Measurements from ENCODE around the gene ATP2C1.

The ATP2C1 gene

DNA sequence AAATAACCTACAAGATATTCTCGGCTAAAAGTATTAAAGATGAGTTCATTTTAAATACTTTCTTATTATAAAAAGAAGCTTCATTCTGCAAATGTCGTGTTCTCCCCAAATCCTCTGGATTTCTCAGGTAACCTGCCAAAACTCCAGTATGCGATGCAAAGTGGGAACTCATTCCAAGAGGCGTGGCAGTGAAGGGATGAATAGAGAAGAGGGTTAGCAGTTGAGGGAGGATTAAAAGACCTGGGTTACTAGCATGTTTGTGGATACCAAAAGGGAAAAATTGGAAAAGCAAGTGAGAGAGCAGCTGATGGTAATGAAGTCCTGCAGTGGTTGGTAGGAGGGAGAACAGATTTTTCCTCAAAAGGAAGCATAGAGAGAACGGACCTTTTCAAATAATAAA is 61.6 kb downstream of the ATP2C1 start:
- no peaks in the 10 kb centered on the region for H3K4me1 ChIP-seq (ENCODE audit: control insufficient read depth, insufficient read depth, low read length, poor library complexity, severe bottlenecking)
- DNase-seq = no peak
- peaks cover 28% of the 10 kb centered on the region for H3K36me3 ChIP-seq (ENCODE audit: control insufficient read depth, insufficient read depth, low read length)
- no peak overlapping the region for H3K4me3 ChIP-seq (ENCODE audit: insufficient read depth, low read depth, low read length, poor library complexity, severe bottlenecking)
- no peak overlapping the region for H3K27ac ChIP-seq (ENCODE audit: insufficient read depth, low read length, poor library complexity, severe bottlenecking)
- H3K9me3 ChIP-seq (ENCODE audit: control insufficient read depth, low read length) = no peaks in the 10 kb centered on the region
- no peaks in the 10 kb centered on the region for H3K27me3 ChIP-seq (replicated peaks; ENCODE audit: control insufficient read depth, insufficient read depth, low read length, poor library complexity, severe bottlenecking)

DNA sequence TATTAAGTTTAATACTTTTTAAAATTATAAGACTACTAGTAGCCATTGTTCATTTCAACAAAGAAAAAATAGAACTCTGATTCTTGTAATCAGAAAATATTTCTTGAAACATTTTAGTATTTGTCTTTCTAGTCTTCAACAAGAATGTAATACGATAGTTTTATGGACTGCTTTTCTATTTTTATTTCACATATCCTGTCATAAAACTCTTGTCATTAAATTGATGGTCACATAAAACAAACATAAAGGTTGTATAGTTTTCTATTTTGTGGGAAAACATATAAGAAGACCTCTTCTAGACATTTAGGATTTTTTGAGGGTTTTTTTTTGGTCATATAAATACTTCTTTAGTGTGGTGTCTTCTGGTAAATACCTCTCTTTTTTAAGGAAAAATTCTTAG is 62.4 kb downstream of the ATP2C1 start:
- H3K4me3 ChIP-seq (ENCODE audit: insufficient read depth, low read depth, low read length, poor library complexity, severe bottlenecking) = no peak overlapping the region
- H3K4me1 ChIP-seq (ENCODE audit: control insufficient read depth, insufficient read depth, low read length, poor library complexity, severe bottlenecking) = no peaks in the 10 kb centered on the region
- DNase-seq = no peak
- H3K27me3 ChIP-seq (replicated peaks; ENCODE audit: control insufficient read depth, insufficient read depth, low read length, poor library complexity, severe bottlenecking) = no peaks in the 10 kb centered on the region
- peaks cover 27% of the 10 kb centered on the region for H3K36me3 ChIP-seq (ENCODE audit: control insufficient read depth, insufficient read depth, low read length)
- H3K27ac ChIP-seq (ENCODE audit: insufficient read depth, low read length, poor library complexity, severe bottlenecking) = no peak overlapping the region
- no peaks in the 10 kb centered on the region for H3K9me3 ChIP-seq (ENCODE audit: control insufficient read depth, low read length)

GRCh38 chr3:130956721-130957120 is 62.8 kb downstream of the ATP2C1 start:
- peaks cover 27% of the 10 kb centered on the region for H3K36me3 ChIP-seq (ENCODE audit: control insufficient read depth, insufficient read depth, low read length)
- H3K4me3 ChIP-seq (ENCODE audit: insufficient read depth, low read depth, low read length, poor library complexity, severe bottlenecking) = no peak overlapping the region
- no peak for DNase-seq
- H3K9me3 ChIP-seq (ENCODE audit: control insufficient read depth, low read length) = no peaks in the 10 kb centered on the region
- no peaks in the 10 kb centered on the region for H3K4me1 ChIP-seq (ENCODE audit: control insufficient read depth, insufficient read depth, low read length, poor library complexity, severe bottlenecking)
- no peaks in the 10 kb centered on the region for H3K27me3 ChIP-seq (replicated peaks; ENCODE audit: control insufficient read depth, insufficient read depth, low read length, poor library complexity, severe bottlenecking)
- H3K27ac ChIP-seq (ENCODE audit: insufficient read depth, low read length, poor library complexity, severe bottlenecking) = no peak overlapping the region

DNA sequence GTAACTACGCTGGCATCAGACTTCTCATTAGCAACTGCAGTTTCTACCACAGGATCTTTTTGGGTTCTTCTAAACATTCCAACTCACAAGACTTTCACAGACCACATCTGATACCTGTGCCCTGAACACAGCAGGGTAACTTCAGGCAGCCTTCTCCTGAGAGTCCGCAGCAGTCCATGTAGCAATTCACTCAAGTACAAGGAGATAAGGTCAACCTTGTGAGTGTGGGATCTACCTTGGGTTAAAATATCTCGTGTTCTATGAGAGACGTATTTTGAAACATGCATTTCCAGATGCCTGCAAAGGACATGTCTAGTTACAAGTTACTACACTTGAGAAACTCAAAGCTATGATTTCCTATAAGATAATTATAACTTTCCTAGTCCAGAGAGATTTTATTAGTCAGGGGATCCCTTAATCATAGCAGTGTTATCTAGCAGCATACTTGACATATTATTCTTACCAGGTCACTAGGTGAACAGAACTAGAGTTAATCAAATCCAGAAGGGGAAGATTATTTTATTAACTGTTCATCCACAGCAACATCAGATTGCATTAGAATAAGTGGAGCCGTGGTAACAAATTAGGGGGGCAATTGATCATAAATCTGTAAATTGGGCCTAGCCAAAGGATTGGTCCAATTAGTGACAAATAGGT is 66.4 kb downstream of the ATP2C1 start:
- DNase-seq = no peak
- Histone ChIP-seq H3K4me1 (ENCODE audit: control insufficient read depth, insufficient read depth, low read length, poor library complexity, severe bottlenecking) (no peaks in the 10 kb centered on the region), H3K9me3 (ENCODE audit: control insufficient read depth, low read length) (no peaks in the 10 kb centered on the region), H3K27ac (ENCODE audit: insufficient read depth, low read length, poor library complexity, severe bottlenecking) (no peak overlapping the region), H3K36me3 (ENCODE audit: control insufficient read depth, insufficient read depth, low read length) (peaks cover 21% of the 10 kb centered on the region), H3K27me3 (replicated peaks; ENCODE audit: control insufficient read depth, insufficient read depth, low read length, poor library complexity, severe bottlenecking) (no peaks in the 10 kb centered on the region), H3K4me3 (ENCODE audit: insufficient read depth, low read depth, low read length, poor library complexity, severe bottlenecking) (no peak overlapping the region)

DNA sequence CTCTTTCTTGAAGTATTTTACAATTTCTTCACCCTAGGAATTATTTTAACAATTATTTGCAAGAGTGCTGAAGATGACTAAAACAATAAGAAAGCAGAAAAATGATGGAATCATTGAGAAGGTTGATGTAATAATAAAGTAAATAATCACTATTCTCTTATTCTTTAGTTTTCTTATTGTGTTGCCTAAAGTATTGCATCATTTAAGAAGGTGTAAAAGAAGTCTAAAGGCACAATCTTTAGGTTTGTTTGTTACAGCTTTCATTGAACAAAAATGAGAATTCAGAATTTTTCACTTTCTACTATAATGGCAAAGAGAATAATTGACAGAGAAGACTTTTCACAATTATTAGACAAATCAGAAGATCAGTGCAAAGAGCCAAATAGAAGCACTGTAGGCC is 67.6 kb downstream of the ATP2C1 start:
- Histone ChIP-seq H3K9me3 (ENCODE audit: control insufficient read depth, low read length) (no peaks in the 10 kb centered on the region), H3K36me3 (ENCODE audit: control insufficient read depth, insufficient read depth, low read length) (peaks cover 24% of the 10 kb centered on the region), H3K4me1 (ENCODE audit: control insufficient read depth, insufficient read depth, low read length, poor library complexity, severe bottlenecking) (no peaks in the 10 kb centered on the region), H3K27ac (ENCODE audit: insufficient read depth, low read length, poor library complexity, severe bottlenecking) (no peak overlapping the region), H3K27me3 (replicated peaks; ENCODE audit: control insufficient read depth, insufficient read depth, low read length, poor library complexity, severe bottlenecking) (no peaks in the 10 kb centered on the region), H3K4me3 (ENCODE audit: insufficient read depth, low read depth, low read length, poor library complexity, severe bottlenecking) (no peak overlapping the region)
- DNase-seq = no peak

DNA sequence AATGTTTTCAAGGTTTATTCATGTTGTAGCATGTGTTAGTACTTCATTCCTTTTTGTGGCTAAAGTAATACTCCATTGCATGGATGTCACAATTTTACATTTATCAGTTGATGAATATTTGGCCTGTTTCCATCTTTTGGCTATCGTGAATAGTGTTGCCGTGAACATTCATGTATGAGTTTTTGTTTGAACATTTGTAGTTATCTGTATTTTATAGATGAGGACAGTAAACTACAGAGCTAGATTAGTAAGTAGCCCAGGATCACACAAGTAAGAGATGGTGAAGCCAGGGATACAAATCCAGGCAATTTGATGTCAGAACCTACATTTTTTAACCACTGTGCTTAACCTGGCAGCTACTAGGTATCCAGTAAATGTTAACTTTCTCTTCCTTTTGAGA is 69.6 kb downstream of the ATP2C1 start:
- DNase-seq = no peak
- H3K36me3 ChIP-seq (ENCODE audit: control insufficient read depth, insufficient read depth, low read length) = peaks cover 37% of the 10 kb centered on the region
- H3K27ac ChIP-seq (ENCODE audit: insufficient read depth, low read length, poor library complexity, severe bottlenecking) = no peak overlapping the region
- no peaks in the 10 kb centered on the region for H3K27me3 ChIP-seq (replicated peaks; ENCODE audit: control insufficient read depth, insufficient read depth, low read length, poor library complexity, severe bottlenecking)
- no peaks in the 10 kb centered on the region for H3K9me3 ChIP-seq (ENCODE audit: control insufficient read depth, low read length)
- H3K4me3 ChIP-seq (ENCODE audit: insufficient read depth, low read depth, low read length, poor library complexity, severe bottlenecking) = no peak overlapping the region
- H3K4me1 ChIP-seq (ENCODE audit: control insufficient read depth, insufficient read depth, low read length, poor library complexity, severe bottlenecking) = no peaks in the 10 kb centered on the region

GRCh38 chr3:130963878-130964277 is 70.0 kb downstream of the ATP2C1 start:
- Histone ChIP-seq H3K27me3 (replicated peaks; ENCODE audit: control insufficient read depth, insufficient read depth, low read length, poor library complexity, severe bottlenecking) (no peaks in the 10 kb centered on the region), H3K4me3 (ENCODE audit: insufficient read depth, low read depth, low read length, poor library complexity, severe bottlenecking) (no peak overlapping the region), H3K4me1 (ENCODE audit: control insufficient read depth, insufficient read depth, low read length, poor library complexity, severe bottlenecking) (no peaks in the 10 kb centered on the region), H3K36me3 (ENCODE audit: control insufficient read depth, insufficient read depth, low read length) (peaks cover 37% of the 10 kb centered on the region), H3K27ac (ENCODE audit: insufficient read depth, low read length, poor library complexity, severe bottlenecking) (no peak overlapping the region), H3K9me3 (ENCODE audit: control insufficient read depth, low read length) (no peaks in the 10 kb centered on the region)
- no peak for DNase-seq

DNA sequence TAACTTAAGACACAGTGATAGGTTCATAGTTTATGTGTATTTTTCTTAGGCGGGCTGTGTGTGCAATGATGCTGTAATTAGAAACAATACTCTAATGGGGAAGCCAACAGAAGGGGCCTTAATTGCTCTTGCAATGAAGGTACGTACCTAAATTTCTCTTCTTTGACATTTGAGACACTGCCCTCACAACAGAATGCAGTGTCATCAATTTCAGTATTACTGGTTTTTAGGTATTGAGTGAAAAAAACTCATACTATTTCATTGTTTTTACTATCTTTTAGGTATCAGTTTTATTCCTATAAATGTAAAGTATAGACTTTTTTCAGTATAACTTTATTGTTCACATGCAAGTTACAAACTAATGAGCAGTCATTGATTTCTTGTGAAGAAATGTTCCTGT is 73.4 kb downstream of the ATP2C1 start:
- Histone ChIP-seq H3K36me3 (ENCODE audit: control insufficient read depth, insufficient read depth, low read length) (peaks cover 53% of the 10 kb centered on the region), H3K27ac (ENCODE audit: insufficient read depth, low read length, poor library complexity, severe bottlenecking) (no peak overlapping the region)

DNA sequence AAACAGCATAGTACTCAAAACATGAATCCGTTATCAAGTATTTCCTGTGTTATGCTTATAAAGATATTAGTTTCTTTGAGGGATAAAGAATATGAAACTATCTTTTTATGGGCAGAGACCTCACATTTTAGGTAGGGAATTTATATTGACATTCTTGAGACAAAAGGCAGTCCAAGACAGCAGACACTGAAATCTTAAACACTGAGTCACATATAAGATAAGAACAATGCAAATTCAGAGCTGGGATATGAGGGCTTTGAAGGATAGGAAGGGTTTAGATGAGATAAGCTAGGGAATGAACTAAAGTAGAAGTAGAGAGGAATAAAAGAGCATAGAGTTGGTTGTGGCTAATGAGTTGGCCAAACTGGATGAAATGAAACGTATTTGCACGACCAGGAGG is 74.3 kb downstream of the ATP2C1 start:
- no peak for DNase-seq
- no peaks in the 10 kb centered on the region for H3K9me3 ChIP-seq (ENCODE audit: control insufficient read depth, low read length)
- H3K27me3 ChIP-seq (replicated peaks; ENCODE audit: control insufficient read depth, insufficient read depth, low read length, poor library complexity, severe bottlenecking) = no peaks in the 10 kb centered on the region
- H3K4me1 ChIP-seq (ENCODE audit: control insufficient read depth, insufficient read depth, low read length, poor library complexity, severe bottlenecking) = no peaks in the 10 kb centered on the region
- H3K36me3 ChIP-seq (ENCODE audit: control insufficient read depth, insufficient read depth, low read length) = peaks cover 53% of the 10 kb centered on the region
- H3K27ac ChIP-seq (ENCODE audit: insufficient read depth, low read length, poor library complexity, severe bottlenecking) = no peak overlapping the region
- H3K4me3 ChIP-seq (ENCODE audit: insufficient read depth, low read depth, low read length, poor library complexity, severe bottlenecking) = no peak overlapping the region

More for the DNA sequence above, 73.4 kb downstream of the ATP2C1 start:
- Histone ChIP-seq H3K4me3 (ENCODE audit: insufficient read depth, low read depth, low read length, poor library complexity, severe bottlenecking) (no peak overlapping the region), H3K27me3 (replicated peaks; ENCODE audit: control insufficient read depth, insufficient read depth, low read length, poor library complexity, severe bottlenecking) (no peaks in the 10 kb centered on the region), H3K9me3 (ENCODE audit: control insufficient read depth, low read length) (no peaks in the 10 kb centered on the region), H3K4me1 (ENCODE audit: control insufficient read depth, insufficient read depth, low read length, poor library complexity, severe bottlenecking) (no peaks in the 10 kb centered on the region)
- DNase-seq = no peak

GRCh38 chr3:130969621-130970020 is 75.7 kb downstream of the ATP2C1 start:
- no peak for DNase-seq
- H3K36me3 ChIP-seq (ENCODE audit: control insufficient read depth, insufficient read depth, low read length) = peaks cover 52% of the 10 kb centered on the region
- H3K4me1 ChIP-seq (ENCODE audit: control insufficient read depth, insufficient read depth, low read length, poor library complexity, severe bottlenecking) = no peaks in the 10 kb centered on the region

More at GRCh38 chr3:130969621-130970020, 75.7 kb downstream of the ATP2C1 start:
- no peaks in the 10 kb centered on the region for H3K27me3 ChIP-seq (replicated peaks; ENCODE audit: control insufficient read depth, insufficient read depth, low read length, poor library complexity, severe bottlenecking)
- no peak overlapping the region for H3K4me3 ChIP-seq (ENCODE audit: insufficient read depth, low read depth, low read length, poor library complexity, severe bottlenecking)
- H3K27ac ChIP-seq (ENCODE audit: insufficient read depth, low read length, poor library complexity, severe bottlenecking) = no peak overlapping the region
- H3K9me3 ChIP-seq (ENCODE audit: control insufficient read depth, low read length) = no peaks in the 10 kb centered on the region
